Karpas-422 (cell line): ENCODE measurements around the gene DCAF16. TPM values are rescaled to one million over a fixed set of nuclear protein-coding genes. Genes with fewer than 3 reads are reported as not detected.

Experiments used
- DNase-seq: peaks from one replicate; pipeline ENCODE4 v3.0.0-alpha.2; 2015
- H2AFZ ChIP-seq: fragments of 200-600 bp; sonication (generic); 2 replicates; pipeline ENCODE4 v1.6.1; 2014; ENCODE audit warnings: antibody characterized with exemption, low read length, mixed read lengths
- H3K27ac ChIP-seq: fragments of 200-600 bp; sonication (generic); 2 replicates; pipeline ENCODE4 v1.5.1; 2014; ENCODE audit warnings: mild to moderate bottlenecking, low read length, moderate library complexity
- H3K27me3 ChIP-seq: fragments of 200-600 bp; sonication (generic); 2 replicates; pipeline ENCODE4 v1.6.1; 2014; ENCODE audit warnings: low read length, mixed read lengths
- H3K36me3 ChIP-seq: fragments of 200-600 bp; sonication (generic); 2 replicates; pipeline ENCODE4 v1.6.1; 2014; ENCODE audit warnings: low read length, mixed read lengths; ENCODE audit not compliant: insufficient read depth
- H3K4me1 ChIP-seq: fragments of 200-600 bp; sonication (generic); 2 replicates; pipeline ENCODE4 v1.6.1; 2014; ENCODE audit warnings: mild to moderate bottlenecking, low read length, mixed read lengths
- H3K4me2 ChIP-seq: fragments of 200-600 bp; sonication (generic); 2 replicates; pipeline ENCODE4 v1.6.1; 2014; ENCODE audit warnings: low read length, low read depth, mild to moderate bottlenecking; ENCODE audit not compliant: poor library complexity, severe bottlenecking
- H3K4me3 ChIP-seq: fragments of 200-600 bp; sonication (generic); 2 replicates; pipeline ENCODE4 v1.5.1; 2014; ENCODE audit warnings: mild to moderate bottlenecking, antibody characterized with exemption, low read length, mixed read lengths
- H3K79me2 ChIP-seq: fragments of 200-600 bp; sonication (generic); 2 replicates; pipeline ENCODE4 v1.6.1; 2014; ENCODE audit warnings: mild to moderate bottlenecking, low read length, mixed read lengths
- H3K9ac ChIP-seq: fragments of 200-600 bp; sonication (generic); 2 replicates; pipeline ENCODE4 v1.6.0; 2014; ENCODE audit warnings: low read length
- H3K9me2 ChIP-seq: fragments of 200-600 bp; sonication (generic), shearing (Covaris generic); replicated peaks from 2 replicates; pipeline ENCODE4 v1.6.0; 2014; ENCODE audit warnings: mild to moderate bottlenecking, low read length, moderate library complexity; ENCODE audit not compliant: insufficient read depth
- H3K9me3 ChIP-seq: fragments of 300-700, 200-600 bp; sonication (generic); 2 replicates; pipeline ENCODE4 v1.6.1; 2014; ENCODE audit warnings: low read length, mixed read lengths
- H4K20me1 ChIP-seq: fragments of 200-600 bp; sonication (generic); 2 replicates; pipeline ENCODE4 v1.6.1; 2014; ENCODE audit warnings: mild to moderate bottlenecking, antibody characterized with exemption, low read length, low read depth; ENCODE audit not compliant: insufficient read depth
- total RNA-seq: library from RNA; depleted of rRNA; stranded (reverse); fragments of >200 nt; shearing (Covaris generic); gene quantifications from 2 replicates; pipeline ENCODE4 v1.2.3, GENCODE V29; 2014; ENCODE audit warnings: low replicate concordance

DCAF16 gene
- total RNA-seq, 1 experiment from 2014 or later: 54.0 TPM

GRCh38 chr4:17805580-17806155 is 4.9 kb downstream of the DCAF16 start:
- H3K27me3 ChIP-seq: no peaks in the 10 kb centered on the region
- no peaks in the 10 kb centered on the region for H3K9me2 ChIP-seq
- no peak overlapping the region for H2AFZ ChIP-seq
- peaks cover 66% of the 10 kb centered on the region for H3K36me3 ChIP-seq
- H3K79me2 ChIP-seq: peaks cover 78% of the 10 kb centered on the region
- no peaks in the 10 kb centered on the region for H3K9me3 ChIP-seq
- no peak for DNase-seq
- no peak overlapping the region for H3K27ac ChIP-seq
- H3K4me2 ChIP-seq: no peak overlapping the region
- H3K9ac ChIP-seq: no peak overlapping the region
- peaks cover 47% of the 10 kb centered on the region for H4K20me1 ChIP-seq
- H3K4me1 ChIP-seq: peaks cover 26% of the 10 kb centered on the region
- no peak overlapping the region for H3K4me3 ChIP-seq

DNA sequence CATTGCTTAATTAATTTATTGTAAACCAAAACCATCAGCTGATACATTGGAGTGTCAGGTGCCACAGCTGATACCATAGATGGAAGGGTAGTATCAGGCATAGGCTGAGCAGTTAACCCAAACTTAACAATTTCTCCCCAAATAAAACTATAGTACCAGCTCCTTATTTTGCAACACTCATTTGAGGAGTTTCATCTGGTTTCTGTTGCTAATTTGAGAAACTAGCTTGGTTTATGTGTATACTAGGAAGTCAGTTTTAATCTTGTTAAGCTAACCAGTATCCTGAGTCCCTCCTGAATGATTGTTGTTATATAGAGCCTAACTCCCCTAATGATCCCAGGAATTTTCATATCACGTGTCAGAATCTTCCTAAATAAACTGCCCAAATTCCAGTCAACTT is 12.7 kb downstream of the DCAF16 start:
- Histone ChIP-seq H3K4me2 (no peak overlapping the region), H3K9me2 (no peaks in the 10 kb centered on the region), H3K27ac (no peak overlapping the region), H3K27me3 (no peaks in the 10 kb centered on the region), H3K79me2 (peaks cover 3% of the 10 kb centered on the region), H3K36me3 (peaks cover 23% of the 10 kb centered on the region; the same call in 1 of the 2 replicates), H2AFZ (no peak overlapping the region), H4K20me1 (no peaks in the 10 kb centered on the region), H3K4me3 (no peak overlapping the region), H3K9me3 (no peaks in the 10 kb centered on the region), H3K4me1 (no peaks in the 10 kb centered on the region), H3K9ac (no peak overlapping the region)
- no peak for DNase-seq

DNA sequence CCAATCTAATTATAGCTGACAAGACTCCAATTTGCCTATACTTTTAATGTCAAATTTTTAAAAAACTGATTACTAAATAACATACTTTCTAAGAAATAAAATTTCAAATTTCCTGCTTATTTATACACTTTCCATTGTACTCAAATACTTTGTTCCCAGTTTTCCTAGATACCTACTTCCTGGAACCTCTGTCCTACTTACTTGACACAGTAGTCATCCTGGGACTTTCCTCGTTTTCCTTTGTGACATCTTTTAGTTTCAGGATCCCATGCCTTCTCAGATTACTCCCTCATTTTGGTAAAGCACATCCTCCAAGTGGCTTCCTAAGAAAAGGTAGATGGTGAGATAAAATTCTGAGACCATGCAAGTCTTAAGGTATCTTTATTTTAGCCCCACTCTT is 15.8 kb downstream of the DCAF16 start:
- H3K36me3 ChIP-seq: 0 out of 2 replicates have a peak, but pooled peaks cover 6% of the 10 kb centered on the region
- no peak overlapping the region for H3K9ac ChIP-seq
- H3K79me2 ChIP-seq: no peaks in the 10 kb centered on the region
- no peak overlapping the region for H3K4me3 ChIP-seq
- no peaks in the 10 kb centered on the region for H3K9me3 ChIP-seq
- H3K9me2 ChIP-seq: no peaks in the 10 kb centered on the region
- H3K27me3 ChIP-seq: no peaks in the 10 kb centered on the region
- no peak overlapping the region for H3K4me2 ChIP-seq
- H3K27ac ChIP-seq: no peak overlapping the region
- no peak for DNase-seq
- H3K4me1 ChIP-seq: no peaks in the 10 kb centered on the region
- H2AFZ ChIP-seq: no peak overlapping the region
- no peaks in the 10 kb centered on the region for H4K20me1 ChIP-seq

- no peak overlapping the region for H3K4me2 ChIP-seq
- no peaks in the 10 kb centered on the region for H3K4me1 ChIP-seq
- H3K9ac ChIP-seq: no peak overlapping the region
- no peaks in the 10 kb centered on the region for H4K20me1 ChIP-seq
- no peak for DNase-seq
- H3K4me3 ChIP-seq: no peak overlapping the region
- no peaks in the 10 kb centered on the region for H3K9me2 ChIP-seq
- H3K9me3 ChIP-seq: no peaks in the 10 kb centered on the region
- H3K27me3 ChIP-seq: no peaks in the 10 kb centered on the region
- 0 out of 2 replicates have a peak, but pooled peaks cover 4% of the 10 kb centered on the region for H3K36me3 ChIP-seq
- H3K27ac ChIP-seq: no peak overlapping the region
- no peak overlapping the region for H2AFZ ChIP-seq
- H3K79me2 ChIP-seq: no peaks in the 10 kb centered on the region
These were observed 21.6 kb downstream of the DCAF16 start for GRCh38 chr4:17788956-17789355.

DNA sequence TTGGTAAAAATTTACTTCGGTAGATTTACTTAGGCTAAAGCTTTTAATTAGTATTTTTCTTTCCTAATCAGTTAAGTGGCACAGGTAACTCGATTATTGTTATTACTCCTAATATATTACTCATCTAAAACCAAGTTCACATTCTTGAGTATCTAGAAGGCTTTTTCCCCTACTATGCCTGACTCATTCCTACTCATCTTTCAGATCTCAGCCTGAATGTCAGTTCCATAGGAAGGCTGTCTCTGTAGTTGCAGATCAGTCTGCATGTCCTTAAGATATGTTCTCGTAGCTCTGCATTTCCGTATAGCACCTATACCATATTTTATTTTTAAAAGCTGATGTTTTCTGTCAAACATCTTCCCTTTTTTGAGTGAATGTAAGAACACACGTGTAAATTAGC is 23.2 kb downstream of the DCAF16 start:
- Histone ChIP-seq H3K4me2 (no peak overlapping the region), H4K20me1 (no peaks in the 10 kb centered on the region), H3K9ac (no peak overlapping the region), H3K4me3 (no peak overlapping the region), H3K36me3 (no peaks in the 10 kb centered on the region), H2AFZ (no peak overlapping the region), H3K9me3 (no peaks in the 10 kb centered on the region), H3K9me2 (no peaks in the 10 kb centered on the region), H3K79me2 (no peaks in the 10 kb centered on the region), H3K27ac (no peak overlapping the region), H3K4me1 (no peaks in the 10 kb centered on the region), H3K27me3 (no peaks in the 10 kb centered on the region)
- DNase-seq: no peak

DNA sequence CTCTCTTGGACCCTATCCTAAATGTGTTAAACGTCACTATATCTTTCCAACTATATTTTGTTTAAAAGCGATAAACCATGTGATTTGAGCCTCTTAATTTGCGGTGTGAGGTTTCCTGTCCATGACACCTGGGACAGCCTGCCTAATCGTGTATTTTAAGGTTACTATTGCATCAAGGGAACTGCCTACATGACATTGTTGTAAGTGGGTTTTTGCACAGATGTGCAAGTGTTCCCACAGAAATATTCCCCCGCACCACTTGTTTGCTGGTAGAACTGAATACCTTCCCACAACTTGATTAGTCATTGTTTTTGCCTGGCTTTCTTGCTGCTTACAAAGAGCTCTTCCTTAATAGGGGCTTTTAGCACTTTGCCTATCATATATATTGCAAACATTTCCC is 24.0 kb downstream of the DCAF16 start:
- H3K79me2 ChIP-seq: no peaks in the 10 kb centered on the region
- H3K27me3 ChIP-seq: no peaks in the 10 kb centered on the region
- H3K9ac ChIP-seq: no peak overlapping the region
- H3K9me2 ChIP-seq: no peaks in the 10 kb centered on the region
- H3K36me3 ChIP-seq: no peaks in the 10 kb centered on the region
- no peak for DNase-seq
- no peaks in the 10 kb centered on the region for H3K9me3 ChIP-seq
- H3K4me2 ChIP-seq: no peak overlapping the region
- no peak overlapping the region for H3K27ac ChIP-seq
- no peak overlapping the region for H2AFZ ChIP-seq
- H3K4me3 ChIP-seq: no peak overlapping the region
- no peaks in the 10 kb centered on the region for H3K4me1 ChIP-seq
- H4K20me1 ChIP-seq: no peaks in the 10 kb centered on the region

DNA sequence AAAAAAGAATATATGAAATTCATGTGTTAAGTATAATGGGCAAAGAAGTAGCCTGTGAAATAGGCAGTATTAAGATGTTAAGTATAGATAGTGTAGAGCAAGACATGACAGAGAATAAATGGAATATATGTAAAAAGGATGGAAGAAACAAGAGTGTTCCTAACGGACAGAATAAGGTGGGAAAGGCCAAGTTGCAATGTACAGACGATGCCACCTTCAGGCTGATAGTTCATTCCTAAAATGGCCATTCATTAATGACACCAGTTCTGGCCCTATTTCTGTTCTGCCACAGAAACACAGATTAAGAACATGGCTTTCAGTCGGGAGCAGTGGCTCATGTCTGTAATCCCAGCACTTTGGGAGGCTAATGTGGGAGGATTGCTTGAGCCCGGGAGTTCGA is 24.7 kb downstream of the DCAF16 start:
- H3K36me3 ChIP-seq: no peaks in the 10 kb centered on the region
- no peak overlapping the region for H3K9ac ChIP-seq
- no peak overlapping the region for H3K4me2 ChIP-seq
- H3K9me3 ChIP-seq: no peaks in the 10 kb centered on the region
- H3K27me3 ChIP-seq: no peaks in the 10 kb centered on the region
- no peak overlapping the region for H3K27ac ChIP-seq
- H3K4me1 ChIP-seq: no peaks in the 10 kb centered on the region
- H3K79me2 ChIP-seq: no peaks in the 10 kb centered on the region
- H2AFZ ChIP-seq: no peak overlapping the region
- H3K4me3 ChIP-seq: no peak overlapping the region
- H3K9me2 ChIP-seq: no peaks in the 10 kb centered on the region
- no peak for DNase-seq
- H4K20me1 ChIP-seq: no peaks in the 10 kb centered on the region

DNA sequence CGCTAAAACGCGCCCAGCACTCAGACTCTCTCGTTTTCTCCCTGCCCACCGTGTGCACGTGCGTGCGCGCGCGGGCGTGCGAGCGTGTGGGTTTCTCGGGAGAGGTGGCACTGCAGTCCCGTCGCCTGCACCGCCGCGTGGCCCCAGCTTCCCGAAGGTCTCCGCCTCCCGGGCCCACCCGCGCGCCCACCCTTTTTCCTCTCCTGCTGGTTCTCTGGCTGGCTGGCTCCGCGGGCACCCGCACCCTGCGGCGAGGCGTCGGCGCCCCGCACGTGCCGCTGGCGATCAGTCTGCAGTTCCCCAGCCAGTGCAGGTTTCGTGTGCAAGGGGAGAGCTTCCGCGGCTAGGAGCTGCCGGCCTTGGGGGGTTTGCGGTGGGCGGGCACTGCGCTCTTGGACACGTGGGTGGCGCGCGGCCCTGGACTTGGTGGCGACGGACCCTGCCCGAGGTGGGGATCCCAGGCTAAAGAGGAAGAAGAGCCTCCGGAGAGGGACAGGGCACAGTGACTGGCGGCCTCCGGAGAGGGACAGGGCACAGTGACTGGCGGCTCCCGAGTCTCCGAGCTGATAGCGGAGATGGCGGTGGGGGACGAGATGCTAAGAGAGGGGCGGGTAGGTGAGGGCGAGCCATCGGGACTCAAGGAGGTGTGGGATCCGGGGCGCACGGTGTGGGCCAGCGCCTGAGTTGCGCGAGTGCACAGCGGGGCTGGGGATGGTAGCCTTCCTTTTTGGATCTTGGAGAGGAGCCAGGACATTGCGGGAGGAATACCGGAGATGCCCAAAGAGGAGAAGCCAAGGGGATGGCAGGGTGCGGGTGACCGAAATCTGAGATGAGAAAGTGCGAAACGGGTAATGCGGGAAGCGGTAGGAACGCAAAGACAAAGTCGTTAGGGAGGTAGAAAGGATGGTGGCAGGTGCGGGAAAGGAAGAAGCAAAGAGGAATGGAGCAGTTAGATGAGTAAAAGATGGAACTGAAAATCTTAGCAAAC is 29.0 kb downstream of the DCAF16 start, which contains the start of gene FAM184B:
TSS of gene FAM184B (minus strand) at position 322 of the 988 bp plus-strand sequence. CDS start 322 bp downstream, outside the sequence.
- H4K20me1 ChIP-seq: no peaks in the 10 kb centered on the region
- no peaks in the 10 kb centered on the region for H3K79me2 ChIP-seq
- no peaks in the 10 kb centered on the region for H3K36me3 ChIP-seq
- no peaks in the 10 kb centered on the region for H3K4me1 ChIP-seq
- no peaks in the 10 kb centered on the region for H3K27me3 ChIP-seq
- no peak within 1 kb of the TSS for H3K4me3 ChIP-seq
- no peak for DNase-seq
- no peak within 1 kb of the TSS for H2AFZ ChIP-seq
- no peak within 1 kb of the TSS for H3K4me2 ChIP-seq
- no peak within 1 kb of the TSS for H3K9ac ChIP-seq
- no peak within 1 kb of the TSS for H3K27ac ChIP-seq
- no peaks in the 10 kb centered on the region for H3K9me3 ChIP-seq
- no peaks in the 10 kb centered on the region for H3K9me2 ChIP-seq
